Muscle of leg (tissue), 11 donors: ENCODE data around the gene HDAC7. TPM values are rescaled to one million over a fixed set of nuclear protein-coding genes. Genes with fewer than 3 reads are reported as not detected.
"Not testable (repeated sequence)": the region's sequence is repeated elsewhere in the genome, so short reads cannot be mapped to it uniquely, and the experiment has no call there.

ENCODE experiments used
- DNase-seq: peaks from one replicate; pipeline ENCODE4 v3.0.0; 2013
- H3K27ac ChIP-seq: one replicate; pipeline ENCODE4 v1.5.1; 2013; ENCODE audit warnings: mild to moderate bottlenecking, low read length, control low read depth
- H3K27me3 ChIP-seq: one replicate; pipeline ENCODE4 v1.6.1; 2013; ENCODE audit warnings: low read length; ENCODE audit not compliant: control insufficient read depth, insufficient read depth
- H3K36me3 ChIP-seq: one replicate; pipeline ENCODE4 v1.6.1; 2013; ENCODE audit warnings: low read length; ENCODE audit not compliant: control insufficient read depth, insufficient read depth
- H3K4me1 ChIP-seq: one replicate; pipeline ENCODE4 v1.6.1; 2013; ENCODE audit warnings: low read length; ENCODE audit not compliant: control insufficient read depth, insufficient read depth
- H3K4me3 ChIP-seq: one replicate; pipeline ENCODE4 v1.5.1; 2013; ENCODE audit warnings: low read length, control low read depth
- H3K9me3 ChIP-seq: replicated peaks from 2 replicates; pipeline ENCODE4 v1.6.1; 2013; ENCODE audit warnings: low read depth, low read length; ENCODE audit not compliant: control insufficient read depth
- WGBS: methylation state at CpG from one replicate; pipeline ENCODE4 v1.1.5; 2013; ENCODE audit warnings: missing lambda C conversion rate; ENCODE audit not compliant: insufficient coverage; 5-methylcytosine and 5-hydroxymethylcytosine counted together
- polyA plus RNA-seq, 8 donors: library from polyadenylated mRNA; unstranded; fragments of 120-200 nt; gene quantifications; one replicate each; pipeline versions ENCODE4 v1.2.1 to v1.2.3, GENCODE V29; 2013; ENCODE audit warnings: inconsistent platforms in 1 of 8, low replicate concordance in 1 of 8; ENCODE audit not compliant: insufficient read length in 8 of 8, insufficient read depth in 1 of 8
- total RNA-seq: library from RNA; stranded (reverse); fragments of 120-200 nt; gene quantifications from one replicate; pipeline ENCODE4 v1.2.4, GENCODE V29; 2013

The HDAC7 gene
- total and polyA plus RNA-seq, 9 donors: 27.4 to 72.8 (median 59.5) TPM

- Histone ChIP-seq H3K36me3 (peaks cover 4% of the 10 kb centered on the region), H3K4me1 (peaks cover 69% of the 10 kb centered on the region), H3K27ac (peak overlapping the region; percentile 95), H3K9me3 (no peaks in the 10 kb centered on the region), H3K4me3 (no peak overlapping the region), H3K27me3 (no peaks in the 10 kb centered on the region)
- WGBS: 64% methylated on average over 2 of the region's 4 CpGs
- DNase-seq: no peak
These were observed 1.6 kb upstream of the HDAC7 start for GRCh38 chr12:47821346-47821706.

GRCh38 chr12:47820631-47821345 lies 1.1 kb upstream of the HDAC7 start:
- H3K4me3 ChIP-seq: peak overlapping the region; percentile 75
- H3K9me3 ChIP-seq: no peaks in the 10 kb centered on the region
- no peaks in the 10 kb centered on the region for H3K27me3 ChIP-seq
- H3K27ac ChIP-seq: peak overlapping the region; percentile 95
- peaks cover 69% of the 10 kb centered on the region for H3K4me1 ChIP-seq
- peaks cover 4% of the 10 kb centered on the region for H3K36me3 ChIP-seq
- peak; percentile 97 for DNase-seq
- WGBS: 41% methylated on average over 6 of the region's 17 CpGs

DNA sequence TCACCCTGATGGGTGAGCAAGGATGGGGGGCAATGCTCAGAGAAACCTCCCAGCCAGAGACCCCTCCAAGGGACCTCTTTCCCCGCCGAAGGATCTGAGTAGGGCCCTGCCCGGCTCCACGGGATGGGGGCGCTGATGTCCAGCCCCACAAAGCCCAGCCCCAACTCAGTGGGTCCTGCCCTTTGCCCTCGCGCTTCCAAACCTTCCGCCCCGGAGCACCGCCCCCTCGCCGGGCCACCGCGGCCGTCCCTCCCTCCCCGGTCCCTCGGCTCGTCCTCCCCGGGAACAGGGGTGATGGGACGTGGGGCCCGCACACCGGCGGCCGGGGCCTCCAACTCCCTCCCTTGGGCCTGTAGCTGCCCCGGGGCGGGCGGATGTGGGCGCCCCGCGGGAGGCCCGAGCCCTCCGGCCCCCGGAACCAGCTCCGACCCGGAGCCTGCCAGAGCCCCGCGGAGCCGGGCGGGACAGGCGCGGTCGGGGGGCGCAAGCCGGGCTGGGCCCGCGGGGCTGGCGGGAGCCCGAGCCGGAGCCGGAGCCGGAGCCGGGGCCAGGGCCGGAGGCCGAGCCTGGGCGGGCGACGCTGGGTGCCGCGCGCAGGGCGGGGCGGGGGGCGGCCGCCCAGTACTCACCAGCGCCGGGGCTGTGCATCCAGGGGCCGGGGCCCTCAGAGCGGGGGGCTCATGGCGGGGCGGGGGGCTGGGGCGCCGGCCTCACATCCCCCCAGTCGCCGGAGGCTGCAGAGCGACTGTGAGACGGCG lies 386 bp downstream of the HDAC7 start:
- DNase-seq: peak; percentile 70
- Histone ChIP-seq H3K4me3 (peak overlapping the region; percentile 75), H3K4me1 (peaks cover 69% of the 10 kb centered on the region), H3K27ac (peak overlapping the region; percentile 95), H3K27me3 (no peaks in the 10 kb centered on the region), H3K9me3 (no peaks in the 10 kb centered on the region), H3K36me3 (peaks cover 10% of the 10 kb centered on the region)
- 1% methylated on average over 72 of the region's 77 CpGs for WGBS

DNA sequence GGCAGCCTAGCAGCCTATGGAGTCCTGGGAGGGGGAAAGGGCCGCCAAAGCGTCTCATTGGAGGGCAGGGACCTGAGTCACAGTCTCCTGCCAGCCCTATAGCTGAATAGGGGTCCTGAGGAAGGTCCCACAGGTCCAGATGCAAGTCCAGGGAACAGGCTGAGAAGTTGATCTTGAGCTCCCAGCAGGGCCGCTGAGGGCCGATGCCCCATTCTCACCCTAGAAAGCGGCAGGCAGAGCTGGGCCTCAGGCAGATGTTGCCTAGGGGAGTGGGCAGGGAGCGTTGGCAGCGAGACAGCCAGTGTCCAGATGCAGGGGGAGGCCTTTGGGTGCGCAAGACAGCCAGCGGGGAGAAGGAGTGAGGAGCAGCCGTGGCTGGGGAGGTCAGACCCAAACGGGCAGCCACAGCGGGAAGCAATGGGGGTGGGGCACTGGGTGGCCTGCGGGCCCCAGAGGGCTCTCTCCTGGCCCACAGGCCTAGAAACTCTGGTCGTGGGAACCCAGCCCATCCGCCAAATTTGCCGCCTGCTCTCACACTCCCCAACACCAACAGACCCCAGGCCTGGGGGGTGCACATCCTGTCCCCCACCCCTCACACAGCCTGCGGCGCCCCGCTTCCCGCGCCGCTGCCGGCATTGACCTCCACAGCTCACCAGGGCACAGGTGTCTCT lies 1.1 kb downstream of the HDAC7 start:
- WGBS: 16% methylated on average over 22 of the region's 23 CpGs
- Histone ChIP-seq H3K27me3 (no peaks in the 10 kb centered on the region), H3K4me3 (peak overlapping the region; percentile 75), H3K9me3 (no peaks in the 10 kb centered on the region), H3K27ac (peak overlapping the region; percentile 78), H3K4me1 (peaks cover 72% of the 10 kb centered on the region), H3K36me3 (peaks cover 17% of the 10 kb centered on the region)
- no peak for DNase-seq

DNA sequence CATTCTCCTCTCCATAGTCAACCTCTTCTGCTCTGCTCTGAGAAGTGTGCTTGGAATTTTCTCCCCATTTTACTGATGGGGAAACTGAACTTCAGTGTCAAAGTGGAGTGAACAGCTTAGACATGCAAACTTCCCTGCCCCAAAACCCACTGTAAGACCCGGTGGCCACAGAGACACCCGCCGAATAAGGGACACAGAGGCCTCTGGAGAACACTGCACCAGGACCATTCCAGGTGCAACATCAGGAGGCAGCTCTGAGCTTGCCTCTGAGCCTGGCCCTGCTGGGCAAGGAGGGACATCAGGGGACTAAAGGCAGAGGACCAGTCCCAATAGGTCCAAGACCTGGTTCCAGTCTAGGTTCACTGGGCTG lies 1.7 kb downstream of the HDAC7 start:
- DNase-seq: no peak
- no peaks in the 10 kb centered on the region for H3K9me3 ChIP-seq
- H3K27me3 ChIP-seq: no peaks in the 10 kb centered on the region
- peaks cover 18% of the 10 kb centered on the region for H3K36me3 ChIP-seq
- peaks cover 75% of the 10 kb centered on the region for H3K4me1 ChIP-seq
- H3K4me3 ChIP-seq: peak overlapping the region; percentile 75
- 75% methylated on average over 3 of the region's 3 CpGs for WGBS
- H3K27ac ChIP-seq: peak overlapping the region; percentile 78

DNA sequence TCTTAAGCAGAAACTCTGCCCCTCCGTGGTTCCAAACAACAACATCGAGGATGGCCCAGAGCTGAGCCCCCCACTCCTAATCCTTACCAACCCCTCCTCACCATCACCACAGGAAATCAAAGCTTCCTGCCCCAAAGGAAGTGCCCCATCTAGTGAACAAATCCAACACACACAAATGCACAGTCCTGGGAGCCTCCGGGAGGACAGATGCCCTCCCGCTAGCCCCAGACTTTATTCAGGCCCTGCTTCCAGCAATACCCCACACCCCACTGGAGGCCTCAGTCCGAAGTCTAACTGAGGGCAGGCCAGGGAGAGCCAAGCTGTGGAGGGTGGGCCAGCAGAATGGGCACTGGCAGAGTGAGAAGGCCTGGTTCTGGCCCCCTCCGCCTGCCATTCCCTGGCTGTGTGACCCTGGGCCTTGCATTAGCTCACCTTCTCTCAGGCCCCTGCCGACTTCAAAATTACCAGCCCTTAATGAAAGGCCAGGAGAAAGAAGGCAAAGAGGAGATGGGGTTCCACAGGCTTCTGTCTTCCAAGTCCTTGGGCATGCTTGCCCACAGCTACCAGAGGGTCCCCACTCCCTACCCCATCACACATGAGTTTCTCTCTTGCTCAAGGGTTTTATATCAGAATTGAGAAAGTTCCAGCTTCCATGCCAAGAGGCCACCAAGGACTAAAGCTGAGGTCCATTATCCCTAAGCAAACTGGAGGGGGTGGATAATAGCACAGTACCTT lies 2.3 kb downstream of the HDAC7 start:
- no peak for DNase-seq
- H3K9me3 ChIP-seq: no peaks in the 10 kb centered on the region
- H3K27me3 ChIP-seq: no peaks in the 10 kb centered on the region
- peaks cover 76% of the 10 kb centered on the region for H3K4me1 ChIP-seq
- H3K36me3 ChIP-seq: peaks cover 18% of the 10 kb centered on the region
- peak overlapping the region; percentile 78 for H3K27ac ChIP-seq
- 8% methylated on average over 4 of the region's 7 CpGs for WGBS
- peak overlapping the region; percentile 75 for H3K4me3 ChIP-seq

GRCh38 chr12:47816403-47817271 lies 3.1 kb downstream of the HDAC7 start:
- H3K4me1 ChIP-seq: peaks cover 76% of the 10 kb centered on the region
- peaks cover 18% of the 10 kb centered on the region for H3K36me3 ChIP-seq
- H3K27me3 ChIP-seq: no peaks in the 10 kb centered on the region
- no peaks in the 10 kb centered on the region for H3K9me3 ChIP-seq
- WGBS: 16% methylated on average over 2 of the region's 12 CpGs
- peak overlapping the region; percentile 78 for H3K27ac ChIP-seq
- H3K4me3 ChIP-seq: peak overlapping the region; percentile 75
- DNase-seq: peak; percentile 57

GRCh38 chr12:47815447-47815846 lies 4.3 kb downstream of the HDAC7 start:
- H3K4me3 ChIP-seq, H3K27me3 ChIP-seq, DNase-seq, H3K9me3 ChIP-seq: not testable (repeated sequence)
- Histone ChIP-seq H3K27ac (peak overlapping the region; percentile 8), H3K36me3 (peaks cover 22% of the 10 kb centered on the region), H3K4me1 (peaks cover 75% of the 10 kb centered on the region)
- no CpG with 5 or more reads among the region's 5 CpGs for WGBS

GRCh38 chr12:47814539-47815170 lies 5.0 kb downstream of the HDAC7 start:
- WGBS: 73% methylated on average over 3 of the region's 3 CpGs

More at GRCh38 chr12:47814539-47815170, 5.0 kb downstream of the HDAC7 start:
- peak overlapping the region; percentile 96 for H3K27ac ChIP-seq
- H3K9me3 ChIP-seq: no peaks in the 10 kb centered on the region
- H3K4me1 ChIP-seq: peaks cover 76% of the 10 kb centered on the region
- H3K4me3 ChIP-seq: no peak overlapping the region
- DNase-seq: no peak
- peaks cover 22% of the 10 kb centered on the region for H3K36me3 ChIP-seq
- H3K27me3 ChIP-seq: no peaks in the 10 kb centered on the region
